Stimulated activated CD8-positive, alpha-beta memory T cell treated with anti-CD3 and anti-CD28 coated beads, Interleukin-7, amount 100 ng/mL, for 48 hours (primary cell): ENCODE measurements around the gene UCN.

Experiments
- DNase-seq, 2 donors: peaks; one replicate each; pipeline ENCODE4 v3.0.0-alpha.2; 2020; ENCODE audit warnings: low read depth in 1 of 2; ENCODE audit errors: extremely low read depth in 1 of 2

The UCN gene

GRCh38 chr2:27262379-27263286 lies 45.6 kb downstream of the UCN start, which contains the start of gene SLC30A3:
Gene SLC30A3 (minus strand): TSS chr2:27263047. CDS start chr2:27262906, 141 bp downstream.
- DNase-seq = peak; percentile 45 to 55

GRCh38 chr2:27261926-27262298 lies 46.3 kb downstream of the UCN start:
- no peak for DNase-seq

GRCh38 chr2:27261241-27261925 lies 46.9 kb downstream of the UCN start:
- no peak for DNase-seq

- no peak for DNase-seq
Observed at GRCh38 chr2:27258051-27258450, 50.2 kb downstream of the UCN start.
